HG03342 (cell line): ENCODE data around the gene PROS1.
"Not testable (repeated sequence)": the region's sequence is repeated elsewhere in the genome, so short reads cannot be mapped to it uniquely, and the experiment has no call there.

ENCODE experiments used
- ATAC-seq: cut with Tn5 transposase; IDR thresholded peaks from one replicate; pipeline ENCODE4 v1.9.1; 2021; ENCODE audit warnings: mild to moderate bottlenecking, moderate library complexity; ENCODE audit not compliant: unreplicated experiment

The PROS1 gene

DNA sequence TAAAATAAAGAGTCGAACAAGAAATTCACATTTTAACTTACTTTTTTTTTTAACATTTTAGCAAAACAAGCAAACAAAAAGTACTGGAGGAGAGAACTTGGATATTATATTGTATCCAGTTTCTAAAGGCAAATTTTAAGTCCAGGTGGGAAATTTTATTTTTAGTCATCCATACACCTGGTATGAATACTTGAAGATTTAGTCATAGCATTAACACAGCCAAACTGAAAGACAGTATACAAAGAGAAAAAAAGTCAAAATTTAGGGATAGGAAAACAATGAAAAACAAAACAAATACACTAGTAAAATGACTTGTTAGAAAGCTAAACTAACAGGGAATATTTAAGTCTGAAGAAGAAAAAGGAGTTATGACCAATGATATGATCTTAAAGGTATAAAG is 69.1 kb downstream of the PROS1 start:
- no peak for ATAC-seq

DNA sequence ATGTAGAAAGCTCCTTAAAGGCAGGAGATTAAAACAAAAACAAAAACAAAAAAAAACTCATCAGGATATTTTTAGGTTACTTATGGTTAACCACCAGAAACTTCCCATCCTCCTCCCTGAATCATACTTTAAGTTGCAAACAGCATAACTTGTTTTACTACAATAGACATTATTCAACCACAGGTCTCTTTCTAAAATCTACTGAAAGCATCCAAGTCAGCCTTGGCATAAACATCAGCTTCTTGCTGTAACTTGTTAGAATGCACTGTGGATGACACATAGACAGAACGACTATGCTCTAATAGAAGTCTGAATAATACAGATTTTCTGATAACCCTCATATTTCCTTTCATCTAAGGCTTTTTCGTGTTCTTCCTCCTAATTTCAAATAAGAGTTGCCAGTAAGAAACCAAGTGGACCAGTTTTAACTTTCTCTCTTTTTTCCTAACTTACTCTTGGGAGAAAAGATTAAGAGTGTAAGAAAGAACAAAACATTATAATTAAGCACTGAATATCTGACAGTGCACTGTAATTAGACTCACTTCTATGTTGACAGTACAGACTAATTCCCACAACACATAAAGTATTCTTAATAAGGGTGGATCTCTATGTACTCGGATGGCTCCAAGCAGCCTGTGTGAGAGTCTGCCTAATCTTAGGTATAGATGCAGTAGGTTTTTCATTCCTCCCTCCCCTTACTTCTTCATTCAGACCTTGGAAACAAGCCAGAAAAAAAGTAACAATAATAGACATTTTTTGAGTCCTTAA is 95.3 kb downstream of the PROS1 start:
- not testable (repeated sequence) for ATAC-seq

DNA sequence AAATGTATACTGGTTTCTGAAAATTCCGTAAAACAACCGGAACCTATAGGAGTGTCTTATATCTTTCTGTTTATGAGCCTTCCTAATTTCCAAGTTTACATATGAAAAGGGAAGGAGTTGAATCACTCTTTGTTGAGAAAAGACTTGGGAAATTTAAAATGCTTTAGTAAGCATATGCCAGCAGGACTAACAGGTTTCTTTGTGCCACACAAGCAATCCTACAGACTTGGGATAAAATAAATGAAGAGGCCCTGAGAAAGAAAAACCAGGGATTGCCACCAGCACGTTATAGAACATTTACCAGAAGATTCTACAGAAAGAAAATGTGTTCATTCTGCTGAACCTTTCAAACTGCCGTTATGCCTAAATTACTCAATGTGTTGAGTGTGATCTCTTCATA is 96.3 kb downstream of the PROS1 start:
- not testable (repeated sequence) for ATAC-seq

DNA sequence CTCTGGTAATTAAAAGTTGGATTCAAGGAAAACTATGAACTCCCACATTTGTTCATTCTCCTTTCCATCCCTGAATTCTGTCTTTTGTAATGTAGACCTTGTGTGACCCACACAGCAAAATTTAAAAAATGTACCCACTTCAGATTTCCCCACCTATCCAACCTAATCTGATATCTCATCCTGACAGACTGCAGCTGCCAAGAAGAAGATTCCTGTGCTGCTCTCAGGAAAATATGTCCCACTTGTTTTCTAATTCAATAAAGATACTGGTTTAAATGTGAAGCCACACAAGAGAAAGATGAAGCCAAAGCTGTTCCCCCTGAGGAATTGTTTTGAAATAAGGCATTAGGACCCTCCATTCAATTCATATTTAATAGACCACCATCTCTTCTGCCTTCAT is 100.3 kb downstream of the PROS1 start:
- ATAC-seq: not testable (repeated sequence)

DNA sequence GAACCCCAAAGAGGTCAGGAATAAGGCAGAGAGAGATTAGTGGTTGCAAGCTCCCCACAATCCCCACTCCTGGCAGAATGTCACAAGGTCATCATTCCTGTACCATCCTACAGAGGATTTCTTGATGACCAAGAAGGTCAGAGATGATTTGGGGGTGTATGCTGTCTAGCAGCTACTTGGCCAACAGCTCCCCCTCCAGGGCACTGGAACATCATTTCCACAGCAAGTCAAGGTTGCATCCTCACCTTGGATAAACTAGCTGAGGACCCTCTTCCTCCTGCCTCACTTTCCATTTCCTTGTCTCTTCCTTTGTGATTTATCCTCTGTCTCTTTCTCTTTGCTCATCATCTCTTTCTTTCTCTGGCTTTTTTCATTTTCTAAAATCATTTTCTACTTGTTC is 106.3 kb downstream of the PROS1 start:
- ATAC-seq: no peak

DNA sequence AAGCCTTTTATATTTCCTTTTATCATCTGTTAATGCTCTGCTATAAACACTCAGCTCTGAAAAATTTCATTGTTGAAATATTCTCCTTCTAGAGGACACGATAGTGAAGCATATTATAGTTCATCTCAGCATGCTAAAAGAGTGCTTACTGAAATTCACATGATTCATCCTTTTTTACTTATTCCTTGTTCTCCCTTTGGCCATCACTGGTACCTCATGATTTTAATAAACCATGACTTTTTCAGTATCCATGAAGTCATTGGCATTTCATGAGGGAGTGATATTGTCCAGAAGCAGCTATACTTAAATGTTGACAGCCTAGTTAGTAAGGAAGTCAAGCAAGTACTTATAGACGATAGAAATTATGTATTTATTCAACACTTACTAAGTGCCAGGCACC is 112.7 kb downstream of the PROS1 start:
- no peak for ATAC-seq

DNA sequence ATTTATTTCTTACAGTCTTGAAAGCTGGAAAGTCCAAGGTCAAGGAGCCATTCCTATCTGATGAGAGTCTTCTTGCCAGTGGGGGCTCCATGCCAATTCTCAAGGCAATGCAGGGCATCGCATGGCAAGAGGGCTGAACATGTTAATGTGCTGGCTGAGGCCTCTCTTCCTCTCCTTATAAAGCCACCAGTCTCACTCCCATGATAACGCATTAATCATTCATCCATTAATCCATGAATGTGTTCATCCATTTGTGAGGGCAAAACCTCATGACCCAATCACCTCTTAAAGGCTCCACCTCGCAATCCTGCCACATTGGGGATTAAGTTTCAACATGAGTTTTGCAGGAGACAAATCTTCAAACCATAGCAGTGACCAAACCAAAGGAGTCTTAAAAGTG is 118.3 kb downstream of the PROS1 start:
- no peak for ATAC-seq

DNA sequence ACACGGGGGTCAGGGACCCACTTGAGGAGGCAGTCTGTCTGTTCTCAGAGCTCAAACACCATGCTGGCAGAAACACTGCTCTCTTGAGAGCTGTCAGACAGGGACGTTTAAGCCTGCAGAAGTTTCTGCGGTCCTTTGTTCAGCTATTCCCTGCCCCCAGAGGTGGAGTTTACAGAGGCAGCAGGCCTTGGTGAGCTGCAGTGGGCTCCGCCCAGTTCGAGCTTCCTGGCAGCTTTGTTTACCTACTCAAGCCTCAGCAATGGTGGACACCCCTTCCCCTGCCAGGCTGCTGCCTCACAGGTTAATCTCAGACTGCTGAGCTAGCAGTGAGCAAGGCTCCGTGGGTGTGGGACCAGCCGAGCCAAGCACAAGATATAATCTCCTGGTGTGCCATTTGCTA is 121.5 kb downstream of the PROS1 start:
- ATAC-seq: not testable (repeated sequence)

DNA sequence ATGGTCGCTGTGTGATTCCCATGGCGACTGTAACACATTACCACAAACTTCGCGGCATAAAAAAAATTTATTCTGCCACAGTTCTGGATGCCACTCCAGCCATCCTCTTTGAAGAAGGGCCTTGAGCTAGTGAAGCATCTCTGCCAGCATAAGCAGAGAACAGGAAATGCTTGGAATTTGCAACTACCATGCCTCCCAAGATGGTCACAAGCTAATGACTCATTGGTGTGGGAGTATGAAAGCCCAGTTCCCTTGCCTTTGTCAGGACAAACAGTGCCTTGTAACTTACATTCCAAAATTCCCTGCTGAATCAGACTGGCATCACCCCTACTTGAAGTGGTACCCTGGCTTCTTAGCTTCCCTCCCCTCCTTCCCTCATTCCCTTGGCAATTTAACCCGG is 129.7 kb downstream of the PROS1 start:
- ATAC-seq: no peak

DNA sequence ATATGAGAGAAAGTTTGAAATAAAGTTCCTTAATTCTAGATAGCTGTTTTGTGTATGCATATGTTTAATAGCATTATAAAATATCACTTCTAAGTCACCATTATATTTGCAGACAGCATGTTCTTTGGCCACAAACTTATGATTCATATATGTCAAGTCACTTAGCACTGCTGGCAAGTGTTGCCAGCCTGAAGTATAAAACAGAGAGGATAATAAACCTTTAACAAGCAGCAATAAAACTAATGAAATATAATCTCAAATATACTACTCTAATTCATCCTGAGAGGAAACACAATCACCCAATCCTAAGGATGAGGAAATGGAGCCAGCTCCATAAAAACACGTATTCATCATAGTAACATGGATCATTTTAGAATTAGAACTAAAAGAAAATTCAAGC is 134.5 kb downstream of the PROS1 start:
- not testable (repeated sequence) for ATAC-seq
